IPS DF 4.7 (cell line): ENCODE data around the gene MAFB.

Experiments used
- DNase-seq: peaks from one replicate; pipeline ENCODE4 v3.0.0-alpha.2; 2013; ENCODE audit warnings: low spot score; ENCODE audit errors: extremely low read depth

Gene MAFB

GRCh38 chr20:40659567-40659966, 29.5 kb downstream of the MAFB start:
- no peak for DNase-seq

DNA sequence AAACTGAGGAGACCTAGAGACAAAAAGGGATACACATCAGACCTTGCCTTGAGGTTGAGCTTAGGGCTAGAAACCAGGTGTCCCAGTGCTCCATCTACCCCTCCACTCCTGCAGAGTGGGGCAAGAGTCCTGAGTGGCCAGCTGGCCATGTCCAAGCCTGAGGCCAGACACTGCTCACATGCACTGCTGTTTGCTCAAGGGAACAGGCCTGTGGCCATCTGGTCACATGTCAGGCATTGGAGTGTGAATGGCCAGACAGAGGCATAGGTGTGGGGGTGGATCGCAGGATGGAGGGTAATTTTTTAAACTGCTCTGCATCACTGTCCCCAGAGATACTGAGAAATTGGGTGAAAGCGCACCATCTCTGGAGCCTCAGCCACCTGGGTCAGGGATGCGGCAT, 30.5 kb downstream of the MAFB start:
- DNase-seq: no peak

- DNase-seq: no peak
Measured at GRCh38 chr20:40657526-40657925, 31.5 kb downstream of the MAFB start.

DNA sequence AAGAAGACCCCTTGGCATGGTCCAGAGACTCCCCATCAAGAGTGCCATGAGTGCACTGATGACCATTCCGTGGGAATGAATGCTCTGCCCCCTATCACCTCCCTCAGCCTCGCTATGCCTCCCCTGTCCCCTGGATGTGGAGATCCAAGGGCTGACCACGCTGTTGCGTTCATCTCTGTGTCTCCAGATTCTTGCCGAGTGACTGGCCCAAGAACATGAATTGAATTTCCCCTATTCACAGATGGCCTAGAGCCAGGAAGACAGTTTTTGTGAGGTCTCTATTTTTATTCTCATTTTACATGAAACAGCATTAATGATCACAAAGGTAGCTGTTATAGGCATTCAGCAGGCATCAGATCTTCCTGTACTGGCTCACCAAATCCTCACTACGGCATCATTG, 33.6 kb downstream of the MAFB start:
- no peak for DNase-seq

GRCh38 chr20:40654876-40655275, 34.2 kb downstream of the MAFB start:
- no peak for DNase-seq

- no peak for DNase-seq
Measured at GRCh38 chr20:40652441-40652987, 36.5 kb downstream of the MAFB start.

DNA sequence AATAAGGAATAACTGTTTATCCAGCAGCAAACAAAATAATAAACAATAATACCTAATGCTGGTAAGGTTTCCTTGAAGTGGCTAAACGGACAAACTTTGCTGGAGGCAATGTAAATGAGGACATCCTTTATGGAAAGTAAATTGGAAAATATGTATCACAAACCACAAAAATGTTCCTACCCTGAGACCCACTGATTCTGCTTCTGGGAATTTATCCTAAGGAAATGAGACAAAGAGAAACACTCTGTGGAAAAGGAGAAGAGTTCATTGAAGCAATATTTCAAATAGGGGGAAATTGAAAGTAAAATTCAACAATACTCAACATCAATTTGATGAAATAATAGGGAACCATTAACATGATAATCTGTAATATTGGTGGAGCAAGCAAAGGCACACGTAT, 37.9 kb downstream of the MAFB start:
- DNase-seq: no peak

- DNase-seq: no peak
Measured at GRCh38 chr20:40650707-40651106, 38.3 kb downstream of the MAFB start.

- no peak for DNase-seq
Measured at GRCh38 chr20:40648210-40649072, 40.6 kb downstream of the MAFB start.

GRCh38 chr20:40646813-40647212, 42.2 kb downstream of the MAFB start:
- DNase-seq: no peak

- no peak for DNase-seq
Measured at GRCh38 chr20:40646361-40646760, 42.7 kb downstream of the MAFB start.

- no peak for DNase-seq
Measured at GRCh38 chr20:40644863-40645262, 44.2 kb downstream of the MAFB start.

DNA sequence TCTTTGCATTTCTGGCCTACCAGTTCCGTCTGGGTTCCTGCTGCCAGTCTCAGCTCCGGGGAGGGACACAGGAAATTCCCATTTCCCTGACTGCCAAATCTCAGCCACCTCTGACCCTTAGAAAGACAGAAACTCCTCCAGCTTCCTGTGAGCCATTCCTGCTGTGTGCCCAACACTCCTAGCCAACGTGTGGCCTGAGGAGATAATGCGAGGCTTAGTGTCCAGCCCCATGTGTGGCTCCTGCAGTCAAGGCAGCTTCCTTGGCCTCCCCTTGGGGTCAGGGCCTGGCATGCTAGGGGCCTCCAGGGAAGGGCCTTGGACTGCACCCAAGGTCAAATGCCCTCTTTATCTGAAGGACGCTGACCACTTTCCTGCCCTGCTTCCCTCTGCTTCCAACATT, 45.1 kb downstream of the MAFB start:
- DNase-seq: no peak

- DNase-seq: no peak
Measured at GRCh38 chr20:40641809-40642208, 47.2 kb downstream of the MAFB start.

DNA sequence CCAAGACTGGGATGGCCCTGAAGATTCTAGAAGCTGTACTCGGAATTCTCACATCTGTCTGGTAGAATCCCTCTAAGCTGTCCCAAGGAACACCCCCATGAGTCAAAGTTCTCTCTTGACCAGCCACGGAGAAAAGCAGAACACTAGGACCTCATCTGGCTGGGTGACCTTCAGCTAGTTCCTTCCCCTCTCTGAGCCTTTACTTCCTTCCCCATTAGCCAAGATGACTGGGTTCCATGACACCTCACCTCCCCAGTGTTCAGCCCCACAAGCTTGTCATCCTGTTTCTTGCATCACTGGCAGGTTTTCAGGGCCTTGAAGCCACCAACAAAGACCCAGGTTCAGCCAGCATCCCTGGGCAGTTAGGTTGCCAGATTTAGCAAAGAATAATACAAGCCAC, 47.8 kb downstream of the MAFB start:
- DNase-seq: no peak

- no peak for DNase-seq
Measured at GRCh38 chr20:40640667-40641066, 48.4 kb downstream of the MAFB start.

- DNase-seq: no peak
Measured at GRCh38 chr20:40639676-40640355, 49.2 kb downstream of the MAFB start.

- DNase-seq: no peak
Measured at GRCh38 chr20:40639132-40639531, 49.9 kb downstream of the MAFB start.

DNA sequence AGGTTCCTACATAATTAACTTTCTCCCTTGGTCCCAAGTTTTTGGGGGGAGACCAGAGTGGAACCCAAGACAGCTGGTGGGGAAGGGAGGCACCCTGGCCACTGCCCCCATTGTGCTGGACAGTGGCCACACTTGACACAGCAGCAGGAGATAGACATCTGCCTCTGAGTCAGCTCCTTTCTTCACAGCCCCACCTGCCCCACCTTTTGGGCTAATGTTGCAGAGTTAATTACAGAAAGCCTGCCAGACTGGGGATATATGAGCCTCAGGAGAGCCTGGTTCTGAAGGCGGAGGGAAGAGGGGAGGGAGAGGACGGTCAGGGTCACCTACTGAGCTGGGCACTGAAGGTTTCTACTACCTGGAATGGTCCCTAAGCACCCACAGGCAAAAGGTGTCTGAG, 50.6 kb downstream of the MAFB start:
- DNase-seq: no peak

GRCh38 chr20:40637176-40637575, 51.9 kb downstream of the MAFB start:
- DNase-seq: no peak

DNA sequence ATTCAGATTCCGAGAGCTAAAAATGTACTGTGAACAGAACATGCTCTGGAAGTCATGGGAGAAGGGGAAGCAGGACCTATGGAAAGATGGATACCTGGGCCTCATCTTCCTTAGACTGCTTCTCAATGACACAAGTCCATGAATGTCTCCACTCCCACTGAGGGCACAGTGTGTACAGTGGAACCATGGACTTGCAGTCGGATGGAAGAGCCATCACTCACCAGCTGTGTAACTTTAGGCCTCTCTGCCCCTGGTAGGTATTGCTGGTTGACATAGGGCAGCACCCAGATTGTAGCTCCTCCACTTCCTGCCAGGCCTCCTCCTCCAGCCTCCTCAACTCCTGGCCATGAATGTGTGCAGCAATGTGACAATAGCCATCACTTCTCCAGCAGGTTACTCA, 52.5 kb downstream of the MAFB start:
- DNase-seq: no peak

- no peak for DNase-seq
Measured at GRCh38 chr20:40635971-40636370, 53.1 kb downstream of the MAFB start.
